CD4-positive, CD25-positive, alpha-beta regulatory T cell (primary cell): ENCODE measurements around the gene NRP2. TPM values are rescaled to one million over a fixed set of nuclear protein-coding genes. Genes with fewer than 3 reads are reported as not detected.

Source experiments
- ATAC-seq, 2 donors: fragments of 150-1000 bp; cut with Tn5 transposase; one replicate each; pipeline ENCODE4 v1.10.0; 2021; ENCODE audit warnings: low read depth in 2 of 2, moderate number of reproducible peaks in 2 of 2, moderate library complexity in 1 of 2
- DNase-seq, 3 donors: peaks; one replicate each; pipeline versions ENCODE4 v3.0.0 to v3.0.0-alpha.2; 2012 to 2022; ENCODE audit warnings: mixed read lengths in 1 of 3
- H3K27ac ChIP-seq: one replicate; pipeline ENCODE4 v1.7.0; 2013; ENCODE audit warnings: mild to moderate bottlenecking, low read length; ENCODE audit not compliant: insufficient read depth, poor library complexity, severe bottlenecking
- H3K27me3 ChIP-seq: one replicate; pipeline ENCODE4 v1.7.0; 2013; ENCODE audit warnings: low read length; ENCODE audit not compliant: control insufficient read depth, insufficient read depth
- H3K36me3 ChIP-seq: one replicate; pipeline ENCODE4 v1.7.0; 2013; ENCODE audit warnings: mild to moderate bottlenecking, low read length, moderate library complexity; ENCODE audit not compliant: control insufficient read depth, insufficient read depth
- H3K4me1 ChIP-seq: 2 replicates; pipeline ENCODE4 v1.7.0; 2013; ENCODE audit warnings: mild to moderate bottlenecking, low read length; ENCODE audit not compliant: insufficient read depth, control insufficient read depth, poor library complexity, severe bottlenecking
- H3K4me3 ChIP-seq: one replicate; pipeline ENCODE4 v1.7.0; 2013; ENCODE audit warnings: low read depth, mild to moderate bottlenecking, low read length, moderate library complexity
- H3K9me3 ChIP-seq, 2 experiments: 1 replicate in 1 of 2; 2 replicates in 1 of 2; pipeline ENCODE4 v1.7.0; 2013; ENCODE audit warnings: low read length in 2 of 2, mild to moderate bottlenecking in 1 of 2, moderate library complexity in 1 of 2; ENCODE audit not compliant: control insufficient read depth in 2 of 2
- H3K27ac Mint-ChIP-seq, 3 donors: one replicate each; pipeline ENCODE4 v1.8.0; 2020 to 2022; ENCODE audit warnings: mild to moderate bottlenecking in 3 of 3, mixed read lengths in 3 of 3, moderate library complexity in 2 of 3
- H3K27me3 Mint-ChIP-seq: one replicate; pipeline ENCODE4 v1.8.0; 2022; ENCODE audit warnings: mild to moderate bottlenecking, mixed read lengths
- H3K36me3 Mint-ChIP-seq: one replicate; pipeline ENCODE4 v1.8.0; 2020; ENCODE audit warnings: mixed read lengths
- H3K4me1 Mint-ChIP-seq, 4 donors: one replicate each; pipeline ENCODE4 v1.8.0; 2020 to 2022; ENCODE audit warnings: mixed read lengths in 4 of 4, mild to moderate bottlenecking in 1 of 4
- H3K4me3 Mint-ChIP-seq, 4 donors: one replicate each; pipeline ENCODE4 v1.8.0; 2020 to 2022; ENCODE audit warnings: mild to moderate bottlenecking in 4 of 4, mixed read lengths in 4 of 4, moderate library complexity in 3 of 4
- H3K9me3 Mint-ChIP-seq, 7 donors: one replicate each; pipeline ENCODE4 v1.8.0; 2020 to 2022; ENCODE audit warnings: mixed read lengths in 7 of 7, mild to moderate bottlenecking in 3 of 7, moderate library complexity in 2 of 7
- polyA plus RNA-seq, 4 donors: library from polyadenylated mRNA; unstranded; fragments of 300-500 nt; fragmentation: Illumina TruSeq; gene quantifications; one replicate each; pipeline ENCODE4 v1.2.3, GENCODE V29; 2021
- total RNA-seq: library from RNA; stranded (reverse); gene quantifications from one replicate; pipeline ENCODE4 v1.2.3, GENCODE V29; 2022

The NRP2 gene
- total and polyA plus RNA-seq, 5 donors from 2014 or later = 0.64 TPM; not detected in 4

- Histone ChIP-seq H3K27me3 (peaks cover 10% of the 10 kb centered on the region), H3K4me1 (no peaks in the 10 kb centered on the region), H3K27ac (no peak overlapping the region), H3K36me3 (no peaks in the 10 kb centered on the region), H3K4me3 (no peak overlapping the region), H3K9me3 (no peaks in the 10 kb centered on the region)
- H3K36me3 Mint-ChIP-seq = no peaks in the 10 kb centered on the region
- H3K27ac Mint-ChIP-seq = no peak overlapping the region
- no peak for ATAC-seq
- peaks cover 27% of the 10 kb centered on the region for H3K27me3 Mint-ChIP-seq
- no peaks in the 10 kb centered on the region for H3K9me3 Mint-ChIP-seq
- peaks cover 0 to 2% (median 0%) of the 10 kb centered on the region in 4 donors for H3K4me1 Mint-ChIP-seq
- H3K4me3 Mint-ChIP-seq = no peak overlapping the region
- peak in 1 of 3 donors; percentile 35 for DNase-seq
Measured at GRCh38 chr2:205675861-205676516, 6.3 kb upstream of the NRP2 start.

GRCh38 chr2:205678541-205679142 lies 3.7 kb upstream of the NRP2 start:
- Mint-ChIP-seq H3K27ac (no peak overlapping the region), H3K36me3 (no peaks in the 10 kb centered on the region), H3K9me3 (peaks cover 0 to 3% (median 0%) of the 10 kb centered on the region in 7 donors), H3K4me1 (peaks cover 0 to 13% (median 7%) of the 10 kb centered on the region in 4 donors), H3K27me3 (peaks cover 53% of the 10 kb centered on the region), H3K4me3 (no peak overlapping the region)
- DNase-seq = no peak
- Histone ChIP-seq H3K4me1 (no peaks in the 10 kb centered on the region), H3K27ac (no peak overlapping the region), H3K9me3 (no peaks in the 10 kb centered on the region), H3K36me3 (no peaks in the 10 kb centered on the region), H3K27me3 (peaks cover 22% of the 10 kb centered on the region), H3K4me3 (no peak overlapping the region)
- ATAC-seq = no peak

GRCh38 chr2:205679410-205680009 lies 2.8 kb upstream of the NRP2 start:
- Histone ChIP-seq H3K9me3 (no peaks in the 10 kb centered on the region), H3K4me3 (no peak overlapping the region), H3K27me3 (peaks cover 29% of the 10 kb centered on the region), H3K4me1 (no peaks in the 10 kb centered on the region), H3K27ac (no peak overlapping the region), H3K36me3 (no peaks in the 10 kb centered on the region)
- peaks cover 0 to 3% (median 0%) of the 10 kb centered on the region in 7 donors for H3K9me3 Mint-ChIP-seq
- peaks cover 62% of the 10 kb centered on the region for H3K27me3 Mint-ChIP-seq
- no peaks in the 10 kb centered on the region for H3K36me3 Mint-ChIP-seq
- no peak for ATAC-seq
- DNase-seq = no peak
- H3K4me3 Mint-ChIP-seq = peak overlapping the region in 1 of 4 donors; percentile 7
- peaks cover 0 to 15% (median 7%) of the 10 kb centered on the region in 4 donors for H3K4me1 Mint-ChIP-seq
- no peak overlapping the region for H3K27ac Mint-ChIP-seq

GRCh38 chr2:205680067-205680466 lies 2.2 kb upstream of the NRP2 start:
- H3K9me3 ChIP-seq = no peaks in the 10 kb centered on the region
- Mint-ChIP-seq H3K27ac (no peak overlapping the region), H3K36me3 (no peaks in the 10 kb centered on the region), H3K4me3 (peak overlapping the region in 2 of 4 donors; percentile 7 to 33), H3K27me3 (peaks cover 67% of the 10 kb centered on the region), H3K4me1 (peaks cover 0 to 20% (median 7%) of the 10 kb centered on the region in 4 donors), H3K9me3 (peaks cover 0 to 3% (median 0%) of the 10 kb centered on the region in 7 donors)
- H3K27me3 ChIP-seq = peaks cover 29% of the 10 kb centered on the region
- no peak overlapping the region for H3K4me3 ChIP-seq
- H3K4me1 ChIP-seq = no peaks in the 10 kb centered on the region
- peak in 1 of 2 donors; percentile 39 for ATAC-seq
- no peaks in the 10 kb centered on the region for H3K36me3 ChIP-seq
- peak in 1 of 3 donors; percentile 63 for DNase-seq
- H3K27ac ChIP-seq = no peak overlapping the region

GRCh38 chr2:205680903-205681302 lies 1.4 kb upstream of the NRP2 start:
- H3K9me3 ChIP-seq = no peaks in the 10 kb centered on the region
- H3K4me3 ChIP-seq = no peak overlapping the region
- H3K4me1 ChIP-seq = peaks cover 1% of the 10 kb centered on the region
- Mint-ChIP-seq H3K4me1 (peaks cover 0 to 24% (median 7%) of the 10 kb centered on the region in 4 donors), H3K36me3 (no peaks in the 10 kb centered on the region), H3K27me3 (peaks cover 71% of the 10 kb centered on the region), H3K4me3 (no peak overlapping the region), H3K27ac (no peak overlapping the region), H3K9me3 (peaks cover 0 to 3% (median 0%) of the 10 kb centered on the region in 7 donors)
- ATAC-seq (no peak), DNase-seq (no peak)
- no peaks in the 10 kb centered on the region for H3K36me3 ChIP-seq
- H3K27ac ChIP-seq = no peak overlapping the region
- H3K27me3 ChIP-seq = peaks cover 29% of the 10 kb centered on the region

- H3K4me3 ChIP-seq = no peak overlapping the region
- H3K9me3 ChIP-seq = no peaks in the 10 kb centered on the region
- H3K36me3 Mint-ChIP-seq = no peaks in the 10 kb centered on the region
- peaks cover 0 to 3% (median 0%) of the 10 kb centered on the region in 7 donors for H3K9me3 Mint-ChIP-seq
- peaks cover 0 to 30% (median 7%) of the 10 kb centered on the region in 4 donors for H3K4me1 Mint-ChIP-seq
- peak overlapping the region; percentile 32 to 68 (median 62) for H3K4me3 Mint-ChIP-seq
- peaks cover 29% of the 10 kb centered on the region for H3K27me3 ChIP-seq
- peak in 1 of 3 donors; percentile 14 for DNase-seq
- H3K27ac Mint-ChIP-seq = peak overlapping the region in 1 of 3 donors; percentile 37
- no peak for ATAC-seq
- peaks cover 7% of the 10 kb centered on the region for H3K4me1 ChIP-seq
- no peak overlapping the region for H3K27ac ChIP-seq
- peaks cover 78% of the 10 kb centered on the region for H3K27me3 Mint-ChIP-seq
- no peaks in the 10 kb centered on the region for H3K36me3 ChIP-seq
Measured at GRCh38 chr2:205681401-205682238, 681 bp upstream of the NRP2 start.

- Histone ChIP-seq H3K27me3 (peaks cover 32% of the 10 kb centered on the region), H3K4me3 (no peak overlapping the region)
- ATAC-seq = no peak
Measured at GRCh38 chr2:205682971-205683501, 735 bp downstream of the NRP2 start.

More at GRCh38 chr2:205682971-205683501, 735 bp downstream of the NRP2 start:
- DNase-seq = no peak
- Mint-ChIP-seq H3K27ac (no peak overlapping the region), H3K27me3 (peaks cover 88% of the 10 kb centered on the region), H3K9me3 (peaks cover 0 to 3% (median 0%) of the 10 kb centered on the region in 7 donors), H3K36me3 (no peaks in the 10 kb centered on the region), H3K4me1 (peaks cover 0 to 35% (median 7%) of the 10 kb centered on the region in 4 donors), H3K4me3 (peak overlapping the region in 2 of 4 donors; percentile 0 to 55)
- Histone ChIP-seq H3K36me3 (no peaks in the 10 kb centered on the region), H3K4me1 (peaks cover 7% of the 10 kb centered on the region), H3K9me3 (no peaks in the 10 kb centered on the region), H3K27ac (no peak overlapping the region)
